NCI-H526 treated with DMSO at 0.1 percent for 48 hours (cell line): Measurements from ENCODE around the gene RBFOX2.

ENCODE experiments used
- DNase-seq: peaks from one replicate; lab custom pipeline; 2025; lab: John Stamatoyannopoulos, UW

The RBFOX2 gene

DNA sequence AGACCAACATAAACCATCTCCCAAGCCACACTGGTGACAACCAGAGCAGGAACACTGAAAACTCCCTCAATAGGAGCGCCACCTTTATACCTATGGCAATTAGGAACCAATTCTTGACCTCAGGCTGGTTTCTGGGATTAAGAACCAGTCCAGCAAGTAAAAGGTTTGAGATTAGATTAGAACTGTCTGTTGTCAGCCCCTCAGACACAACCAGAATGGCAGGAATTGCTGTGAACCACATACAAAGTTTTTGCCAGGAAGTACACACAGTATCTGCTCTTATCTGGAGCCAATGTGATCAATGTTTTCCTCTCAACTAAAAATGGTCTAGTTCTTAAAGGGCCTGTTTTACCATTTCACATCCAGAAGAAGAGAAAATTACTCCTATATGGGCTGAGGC is 55.2 kb downstream of the RBFOX2 start:
- DNase-seq: no peak

DNA sequence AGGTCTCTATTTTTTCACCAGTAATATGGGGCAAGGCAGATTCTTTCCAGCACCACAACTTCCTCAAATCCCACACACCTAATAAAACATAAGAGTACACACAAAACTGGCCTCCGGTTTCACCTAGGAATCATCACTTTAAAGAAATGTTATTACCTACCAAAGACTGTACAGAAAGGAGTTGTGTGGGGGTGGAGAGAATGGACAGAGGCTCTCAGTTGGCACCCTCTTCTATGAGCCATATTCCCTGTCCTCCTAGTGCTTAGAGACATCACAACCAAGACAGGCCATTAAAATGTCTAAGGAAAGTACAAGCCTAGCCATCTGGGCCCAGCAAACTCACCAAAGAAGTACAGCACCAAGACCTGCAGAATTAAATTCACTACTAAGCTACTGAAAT is 56.1 kb downstream of the RBFOX2 start:
- no peak for DNase-seq

DNA sequence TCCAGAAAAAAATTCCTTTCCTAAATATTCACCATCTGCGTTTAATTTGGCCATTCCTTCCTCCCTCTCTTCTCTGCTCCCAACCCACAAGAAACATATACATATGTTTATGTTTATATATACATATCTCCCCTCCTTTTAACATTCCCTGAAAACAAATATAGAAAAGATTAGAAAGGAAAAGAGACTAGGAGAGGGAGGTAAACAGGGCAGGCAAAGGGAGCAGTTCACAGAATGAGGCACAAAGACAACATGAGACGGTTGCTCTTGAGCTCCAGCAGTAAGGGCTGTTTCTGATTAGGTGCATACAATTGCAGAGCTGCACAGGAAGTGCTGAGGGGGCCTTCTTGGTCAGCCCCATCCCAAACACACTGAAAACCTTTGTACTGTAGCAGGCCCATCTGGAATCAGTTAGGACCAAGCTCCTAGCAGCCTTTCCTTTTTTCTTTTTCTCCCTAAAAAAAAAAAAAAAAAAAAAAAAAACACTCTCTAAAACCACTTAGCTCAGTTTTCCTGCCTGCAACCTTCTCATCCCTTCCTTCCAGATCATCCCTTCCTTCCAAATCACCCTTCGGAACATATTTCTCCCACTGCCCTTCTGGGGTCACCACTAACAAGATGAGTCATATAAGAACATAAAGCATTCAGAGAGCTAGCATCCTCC is 57.0 kb downstream of the RBFOX2 start:
- DNase-seq: no peak

DNA sequence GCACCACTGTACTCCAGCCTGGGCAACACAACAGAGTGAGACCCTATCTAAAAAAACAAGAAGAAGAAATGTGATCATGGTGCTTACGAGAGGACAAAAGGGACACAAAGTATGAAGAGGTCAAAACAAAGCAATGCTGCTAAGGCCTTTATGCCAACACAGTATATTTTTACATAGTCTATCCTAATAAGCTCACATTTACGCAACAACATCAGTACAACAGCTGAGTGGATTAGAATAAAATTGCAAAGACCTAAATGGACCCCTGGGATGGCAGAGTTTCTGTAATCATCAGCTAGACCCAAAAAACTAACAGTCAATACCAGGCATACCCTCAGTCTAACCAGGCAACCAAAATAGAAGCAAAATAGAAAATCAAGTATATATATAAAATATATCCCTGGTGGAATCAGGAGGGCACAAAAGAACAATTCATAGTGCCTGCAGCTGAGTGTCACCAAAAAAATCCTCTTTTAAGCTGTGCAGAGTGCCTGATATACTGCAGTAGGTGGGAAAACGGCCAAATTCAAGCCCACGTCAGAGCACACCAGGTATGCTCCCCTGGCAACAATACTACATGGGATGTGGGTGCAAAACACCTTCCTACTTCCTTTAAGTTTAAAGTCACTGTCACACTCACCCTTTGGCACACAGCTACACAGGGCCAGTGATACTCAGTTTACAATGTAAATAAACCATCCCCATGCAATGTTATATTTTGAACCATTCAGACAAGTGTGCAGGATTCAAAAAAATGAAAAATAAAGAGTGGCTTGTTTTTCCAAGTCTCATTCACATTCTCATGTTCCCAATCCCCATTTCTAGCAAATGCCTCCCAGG is 57.8 kb downstream of the RBFOX2 start:
- no peak for DNase-seq

DNA sequence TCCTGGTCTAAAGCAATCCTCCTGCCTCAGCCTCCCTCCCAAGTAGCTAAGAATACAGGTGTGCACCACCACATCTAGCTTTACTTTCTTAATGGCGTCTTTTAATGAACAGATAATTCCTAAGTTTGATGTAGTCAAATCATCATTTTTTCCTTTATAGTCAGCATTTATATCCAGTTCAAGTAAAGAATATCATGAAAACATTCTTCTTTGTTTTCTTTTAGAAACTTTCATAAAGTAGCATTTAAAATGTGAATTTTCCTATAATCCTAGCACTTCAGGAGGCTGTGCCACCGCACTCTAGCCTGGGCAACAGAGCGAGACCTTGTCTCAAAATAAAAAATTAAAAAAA is 61.6 kb downstream of the RBFOX2 start:
- no peak for DNase-seq

DNA sequence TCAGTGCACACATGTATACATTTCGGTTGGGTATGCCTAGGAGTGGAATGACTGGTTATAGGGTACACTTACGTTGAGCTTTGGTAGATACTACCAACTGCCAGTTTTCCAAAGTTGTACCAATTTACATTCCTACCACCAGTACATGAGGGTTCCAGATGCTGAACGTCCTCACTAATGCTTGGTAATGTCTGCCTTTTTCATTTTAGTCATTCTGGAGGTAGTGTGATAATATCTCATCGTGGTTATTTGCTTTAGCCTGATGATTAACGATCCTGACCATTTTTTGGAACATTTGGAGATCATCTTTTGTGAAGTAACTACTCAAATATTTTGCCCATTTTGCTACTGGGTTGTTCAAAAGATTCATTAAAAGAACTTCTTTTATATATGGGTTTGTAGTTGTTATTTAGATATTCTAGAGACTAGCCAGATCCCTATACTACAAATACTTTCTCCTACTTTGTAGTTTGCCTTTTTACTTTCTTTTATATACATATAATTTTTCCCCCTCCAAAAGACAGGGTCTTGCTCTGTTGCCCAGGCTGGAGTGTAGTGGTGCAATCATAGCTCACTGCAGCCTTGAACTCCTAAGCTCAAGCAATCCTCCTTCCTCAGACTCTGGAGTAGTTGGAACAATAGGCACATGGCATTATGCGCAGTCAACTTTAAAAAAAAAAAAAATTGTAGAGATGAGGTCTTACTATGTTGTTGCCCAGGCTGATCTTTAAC is 62.1 kb downstream of the RBFOX2 start:
- no peak for DNase-seq

DNA sequence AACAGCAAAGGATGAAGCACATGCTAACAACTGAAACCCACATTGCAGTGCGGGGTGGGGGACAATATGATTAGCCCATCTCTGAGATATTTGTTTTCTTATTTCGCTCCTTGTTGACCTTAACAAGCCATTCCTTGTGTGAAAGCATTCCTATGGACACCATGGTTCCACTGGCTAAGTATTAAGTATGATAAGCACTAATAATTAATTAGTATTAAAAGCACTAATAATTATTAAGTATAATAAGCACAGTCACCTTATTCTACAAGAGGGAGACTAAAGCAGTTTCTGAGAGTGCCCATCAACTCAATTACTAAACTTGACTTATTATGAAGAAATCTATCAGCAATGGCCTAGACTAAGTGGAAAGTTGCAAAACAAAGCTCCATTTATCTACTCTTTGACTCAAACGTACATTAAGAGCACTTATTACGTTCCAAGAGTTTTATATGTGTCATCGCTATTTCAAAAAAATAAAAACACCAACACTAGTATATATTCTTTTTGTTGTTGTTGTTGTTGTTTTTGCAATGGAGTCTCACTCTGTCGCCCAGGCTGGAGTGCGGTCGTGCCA is 65.3 kb downstream of the RBFOX2 start:
- DNase-seq: no peak

DNA sequence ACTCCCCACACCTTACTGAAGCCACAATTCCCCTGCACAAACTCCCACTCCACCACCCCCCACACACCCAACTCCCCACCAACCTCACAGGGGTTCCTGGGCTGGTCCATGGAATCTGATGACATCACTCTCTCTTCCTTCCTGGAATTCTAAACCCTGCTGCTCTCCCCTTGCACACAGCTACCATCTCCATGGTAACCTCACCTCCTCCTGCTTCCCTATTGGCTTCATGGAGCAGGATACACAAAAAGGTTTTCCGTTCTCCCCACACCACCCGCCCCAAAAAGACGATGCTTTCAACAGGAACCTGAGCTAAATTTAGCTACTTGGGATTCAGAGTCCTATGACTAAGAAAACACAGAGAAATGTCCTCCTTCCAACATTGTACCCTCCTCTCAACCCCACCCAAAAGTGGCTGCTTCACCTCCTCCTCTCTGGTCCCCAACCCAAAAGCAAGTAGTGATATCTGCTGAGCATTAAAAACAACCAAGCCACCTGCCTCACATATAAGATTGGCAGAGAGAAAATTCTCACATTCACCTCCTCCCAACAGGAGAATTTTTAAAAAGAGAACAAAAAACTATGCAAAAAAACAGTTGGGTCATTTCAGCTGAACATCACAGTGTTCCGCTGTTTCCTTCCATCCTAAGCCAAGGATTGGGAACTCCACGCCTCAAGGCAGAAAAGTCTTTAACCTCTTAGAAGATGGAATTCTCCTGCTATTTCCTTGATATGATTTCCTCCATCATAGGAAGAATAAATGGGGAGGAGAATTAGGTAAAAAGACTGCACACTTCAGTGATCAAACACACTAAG is 66.9 kb downstream of the RBFOX2 start:
- no peak for DNase-seq

DNA sequence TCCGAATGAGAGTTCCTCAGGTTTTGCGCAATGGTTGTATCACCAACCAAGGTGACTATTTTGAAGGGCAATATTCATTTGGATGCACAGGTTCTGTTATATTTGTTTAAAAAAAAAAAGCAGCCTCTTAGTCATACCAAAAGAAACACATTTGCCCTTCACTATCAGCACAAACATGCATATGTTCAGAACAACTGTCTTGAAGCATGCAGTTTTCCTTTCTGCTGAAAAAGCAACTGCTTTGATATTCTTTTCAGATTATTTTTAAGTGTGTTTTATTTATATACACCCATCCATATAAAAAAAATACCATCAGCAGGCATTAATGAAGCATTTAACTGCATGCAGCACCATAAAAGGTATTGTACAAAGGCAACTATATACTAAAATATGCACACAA is 67.8 kb downstream of the RBFOX2 start:
- no peak for DNase-seq

DNA sequence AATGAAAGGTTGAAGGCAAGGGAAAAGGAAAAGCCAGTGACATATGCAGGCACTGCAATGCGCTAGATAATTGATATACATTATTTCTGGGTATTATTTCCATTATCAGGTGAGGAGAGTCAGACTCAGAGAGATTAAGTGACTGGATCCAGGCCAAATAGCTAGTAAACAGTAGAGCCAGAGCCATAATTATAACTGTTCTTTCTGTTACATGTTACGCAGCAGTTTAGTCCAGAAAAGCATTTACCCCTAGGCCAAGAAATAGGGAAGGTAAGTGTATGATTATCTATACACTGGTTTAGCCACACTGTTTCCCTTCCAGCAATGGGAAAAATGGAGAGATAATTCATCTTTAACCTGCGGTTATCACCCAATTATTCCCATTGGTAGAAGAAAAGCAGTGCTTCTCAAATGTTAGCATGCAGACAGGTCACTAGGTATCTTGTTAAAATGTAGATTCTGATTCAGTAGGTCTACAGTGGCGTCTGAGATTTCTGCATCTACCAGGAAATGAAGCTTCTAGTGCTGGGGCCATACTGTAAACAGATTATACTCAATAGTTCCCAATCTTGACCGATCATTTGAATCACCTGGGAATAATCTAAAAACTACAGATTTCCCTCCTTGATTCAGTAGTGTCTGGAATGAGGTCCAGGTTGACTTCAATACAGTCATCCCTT is 69.4 kb downstream of the RBFOX2 start:
- no peak for DNase-seq

DNA sequence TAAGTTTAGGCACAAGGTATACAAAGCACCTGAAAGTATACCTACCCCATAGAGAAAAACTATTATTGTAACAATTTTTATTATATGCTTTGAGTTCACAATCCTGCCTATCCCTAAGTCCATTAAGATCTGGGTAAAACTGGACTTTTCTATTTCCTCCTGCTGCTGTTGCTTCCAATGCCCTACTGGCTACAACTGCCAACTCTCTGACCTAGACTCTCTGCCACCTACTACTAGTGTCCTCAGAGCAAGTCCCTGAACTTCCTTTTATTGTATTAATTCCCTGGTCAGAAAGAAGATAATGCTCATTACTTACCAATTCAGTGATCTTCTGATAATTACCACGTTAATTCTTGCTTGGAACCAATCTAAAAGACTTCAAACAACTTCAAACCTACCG is 70.3 kb downstream of the RBFOX2 start:
- DNase-seq: no peak

DNA sequence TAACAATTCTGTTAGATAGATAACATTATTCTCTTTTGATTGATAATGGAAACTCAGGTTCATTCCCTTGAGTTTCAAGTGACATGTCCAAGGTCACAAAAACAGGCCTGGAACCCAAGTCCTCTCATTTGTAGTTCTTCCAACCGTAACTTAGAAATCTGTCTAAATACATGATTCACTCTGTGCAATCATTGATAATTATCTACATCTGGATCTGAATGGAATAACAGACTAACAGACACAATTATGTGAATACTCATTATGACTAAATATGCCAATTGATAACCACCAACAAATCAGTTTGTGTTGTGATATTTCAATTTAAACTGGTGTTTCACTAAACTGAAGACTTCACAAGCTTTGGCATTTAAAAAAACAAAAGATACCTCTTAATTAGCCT is 71.0 kb downstream of the RBFOX2 start:
- DNase-seq: no peak

DNA sequence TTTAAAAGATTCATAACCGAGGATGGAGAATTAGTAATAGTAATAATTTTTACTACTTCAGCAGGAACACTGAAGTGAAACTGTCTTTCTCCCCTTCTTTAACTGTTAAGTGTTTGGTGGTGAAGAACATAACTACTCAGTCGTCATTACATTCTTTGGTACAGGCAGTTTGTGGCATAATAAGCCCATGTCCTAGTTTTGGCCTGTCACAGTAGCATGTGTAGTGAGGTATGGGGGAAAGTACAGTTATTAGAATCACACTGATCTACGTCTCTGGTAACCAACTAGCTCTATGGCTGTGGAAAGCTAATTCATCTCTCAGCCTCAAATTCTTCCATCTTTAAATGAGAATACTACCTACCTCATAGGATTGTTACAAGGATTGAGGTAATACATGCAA is 71.8 kb downstream of the RBFOX2 start:
- no peak for DNase-seq

DNA sequence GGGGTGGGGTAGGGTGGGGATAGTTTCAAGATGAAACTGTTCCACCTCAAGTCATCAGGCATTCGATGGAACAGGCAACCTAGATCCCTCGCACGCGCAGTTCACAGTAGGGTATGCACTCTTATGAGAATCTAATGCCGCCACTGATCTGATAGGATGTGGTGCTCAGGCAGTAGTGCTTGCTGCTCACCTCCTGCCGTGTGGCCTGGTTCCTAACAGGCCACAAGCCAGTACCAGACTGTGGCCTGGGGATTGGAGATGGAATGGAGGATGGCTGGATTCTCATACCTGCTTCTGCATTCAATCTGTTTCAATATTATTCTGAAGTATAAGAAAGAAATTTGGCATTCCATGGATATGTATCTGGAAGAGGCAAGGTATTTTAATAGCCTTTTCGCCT is 73.1 kb downstream of the RBFOX2 start:
- no peak for DNase-seq

DNA sequence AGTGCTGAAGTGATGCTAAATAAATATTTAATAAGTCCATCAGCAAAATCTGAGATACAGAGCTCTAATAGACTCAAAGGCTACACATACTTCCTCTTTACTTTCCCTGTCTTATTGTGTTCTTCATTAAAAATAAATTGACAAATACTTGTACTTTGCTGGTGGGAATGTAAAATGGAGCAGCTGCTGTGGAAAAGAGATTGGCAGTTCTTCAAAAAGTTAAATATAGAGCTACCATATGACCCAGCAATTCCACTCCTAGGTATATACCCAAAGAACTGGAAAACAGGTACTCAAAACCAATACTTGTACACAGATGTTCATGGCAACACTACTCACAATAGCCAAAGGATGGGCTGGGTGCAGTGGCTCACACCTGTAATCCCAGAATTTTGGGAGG is 76.0 kb downstream of the RBFOX2 start:
- DNase-seq: no peak

DNA sequence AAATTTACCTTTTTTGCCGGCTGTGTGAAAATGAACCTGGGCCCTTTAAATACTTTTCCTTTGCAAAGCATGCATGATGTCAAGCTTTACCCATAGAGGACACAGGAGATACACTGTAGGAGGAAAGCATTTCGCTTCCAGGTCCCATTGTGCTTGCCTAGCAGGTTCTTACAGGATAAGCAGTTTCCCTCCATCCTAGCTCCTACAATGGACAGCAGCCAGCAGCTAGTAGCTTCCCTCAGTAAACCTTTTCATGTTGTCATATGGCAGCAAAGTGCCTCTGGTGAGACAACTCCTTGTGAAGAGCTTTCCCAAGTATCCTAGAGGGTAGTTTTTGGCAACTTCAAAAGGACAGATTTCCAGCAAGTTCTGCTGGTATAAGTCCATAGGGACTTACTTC is 78.4 kb downstream of the RBFOX2 start:
- DNase-seq: no peak

DNA sequence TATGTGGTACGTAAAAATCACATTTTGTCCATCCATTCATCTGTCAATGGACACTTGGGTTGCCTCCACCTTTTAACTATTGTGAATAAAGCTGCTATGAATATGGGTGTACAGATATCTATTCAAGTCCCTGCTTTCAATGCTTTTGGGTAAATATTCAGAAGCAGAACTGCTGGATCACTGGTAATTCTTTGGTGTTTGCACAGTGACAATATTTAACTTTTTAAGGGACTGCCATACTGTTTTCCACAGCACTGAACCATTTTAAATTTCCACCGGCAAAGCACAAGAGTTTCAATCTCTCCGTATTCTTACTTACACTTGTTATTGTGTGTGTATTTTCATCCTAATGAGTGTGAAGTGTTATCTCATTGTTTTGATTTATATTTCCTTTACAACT is 79.4 kb downstream of the RBFOX2 start:
- DNase-seq: no peak

DNA sequence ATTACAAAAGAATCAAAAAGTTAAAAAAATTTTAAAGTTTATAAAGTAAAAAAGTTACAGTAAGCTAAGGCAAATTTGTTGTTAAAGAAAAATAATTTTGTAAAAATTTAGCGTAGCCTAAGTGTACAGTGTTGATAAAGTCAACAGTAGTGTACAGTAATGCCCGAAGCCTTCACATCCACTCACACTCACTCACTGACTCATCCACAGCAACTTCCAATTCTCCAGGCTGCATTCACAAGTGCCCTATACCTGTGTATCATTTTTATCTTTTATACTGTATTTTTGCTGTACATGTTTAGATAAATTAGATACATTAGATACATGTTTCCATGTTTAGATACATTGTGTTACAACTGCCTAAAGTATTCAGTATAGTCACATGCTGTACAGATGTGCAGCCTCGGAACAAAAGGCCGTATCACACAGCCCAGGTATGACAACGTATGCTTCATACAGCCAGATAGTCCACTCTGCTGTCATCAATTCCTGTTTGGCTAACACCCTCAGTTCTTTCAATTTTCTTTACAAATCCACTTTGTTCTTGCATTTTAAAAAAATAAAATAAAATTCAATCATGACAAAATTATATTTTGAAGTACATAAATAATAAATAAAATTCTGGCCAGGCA is 80.7 kb downstream of the RBFOX2 start:
- DNase-seq: no peak

DNA sequence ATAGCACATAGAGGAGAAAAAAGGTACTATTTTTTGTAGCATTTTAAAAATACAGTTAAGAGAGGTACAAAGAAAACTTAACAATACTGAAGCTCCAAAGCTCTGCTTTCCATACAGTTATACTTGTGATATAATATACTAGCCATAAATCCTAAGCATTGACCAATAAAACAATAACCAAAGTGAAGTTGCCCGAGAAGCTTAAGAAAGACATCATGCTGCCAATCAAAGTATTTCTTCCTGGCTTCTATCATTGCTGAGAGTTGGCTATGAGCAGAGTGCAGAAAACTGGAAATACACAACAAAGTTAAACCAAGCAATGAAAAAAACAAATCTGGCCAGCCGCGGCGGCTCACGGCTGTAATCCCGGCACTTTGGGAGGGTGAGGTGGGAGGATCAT is 84.2 kb downstream of the RBFOX2 start:
- no peak for DNase-seq

DNA sequence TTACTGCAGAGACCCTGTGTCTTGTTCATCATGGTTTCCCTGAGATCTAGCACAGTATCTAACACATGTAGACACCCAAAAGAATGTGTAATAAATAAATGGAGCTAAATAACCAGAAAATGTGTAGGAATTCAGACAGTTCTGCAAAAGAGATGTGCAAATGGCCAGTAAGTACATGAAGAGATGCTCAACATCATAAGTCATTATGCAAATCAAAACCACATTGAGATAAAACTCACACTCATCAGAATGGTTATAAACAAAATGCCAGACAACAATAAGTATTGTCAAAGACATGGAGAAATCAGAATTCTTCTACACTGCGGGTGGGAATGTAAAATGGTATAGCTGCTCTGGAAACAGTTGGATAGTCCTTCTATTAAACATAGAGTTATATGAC is 88.5 kb downstream of the RBFOX2 start:
- DNase-seq: no peak

DNA sequence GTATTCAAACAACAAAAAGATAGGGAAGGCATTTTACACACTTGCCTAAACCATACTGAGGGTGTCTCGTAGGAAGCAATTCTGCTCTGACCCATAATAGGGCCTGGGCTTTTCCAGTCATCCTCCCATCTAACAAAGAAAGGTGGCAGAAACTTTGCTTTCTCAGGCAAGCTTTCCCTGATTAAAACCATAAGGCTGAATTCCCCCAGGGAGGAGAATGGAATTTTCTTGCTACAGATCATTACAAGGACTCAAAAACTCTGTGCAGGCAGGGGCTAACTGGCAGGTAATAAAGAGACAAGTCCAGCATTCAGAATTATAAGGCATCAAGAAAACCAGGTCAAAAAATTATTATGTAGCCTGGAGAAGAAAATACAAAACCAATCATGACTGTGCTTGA is 90.4 kb downstream of the RBFOX2 start:
- DNase-seq: no peak
